GM12892 (cell line): Measurements from ENCODE around the gene HMGN4.

Experiments
- POLR2A ChIP-seq: IDR thresholded peaks from 2 replicates; pipeline ENCODE4 v1.6.1; 2011; ENCODE audit warnings: low read depth, low read length, control low read depth
- POLR2AphosphoS5 ChIP-seq: IDR thresholded peaks from 2 replicates; pipeline ENCODE4 v1.6.1; 2011; ENCODE audit warnings: low read depth, low read length, control low read depth

GRCh38 chr6:26571592-26572296 lies 33.6 kb downstream of the HMGN4 start:
- no peak for TF ChIP-seq POLR2A
- no peak for TF ChIP-seq POLR2AphosphoS5
